ENCODE measurements around the gene CAPRIN2. TPM values are rescaled to one million over a fixed set of nuclear protein-coding genes. Genes with fewer than 3 reads are reported as not detected.
A peak's percentile ranks its signal among the peaks of the same experiment; 100 is the strongest.

CAPRIN2 gene
- total and polyA plus RNA-seq, 2 of the 4 experiments (the other 2 are of a cell fraction), result 18.9 to 23.8 TPM

DNA sequence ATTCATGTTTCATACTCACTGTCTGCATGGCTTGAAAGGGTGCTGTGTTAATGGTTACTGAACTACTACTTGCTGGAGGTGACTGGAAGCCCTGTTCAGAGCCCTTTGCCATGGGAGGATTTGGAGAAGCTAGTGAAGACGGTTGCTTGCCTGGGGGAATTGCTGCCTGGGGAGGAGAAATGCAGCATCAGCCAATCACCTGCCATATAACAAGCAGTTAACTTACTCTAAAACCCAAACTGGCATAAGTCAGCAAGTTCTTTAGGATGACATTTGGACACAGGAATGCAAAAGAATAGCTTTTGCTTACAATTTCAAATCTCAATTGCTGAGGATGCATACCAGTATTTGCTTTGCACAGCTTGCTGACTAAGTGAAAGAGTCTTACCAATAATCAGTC, 35.7 kb downstream of the CAPRIN2 start:
- in situ Hi-C loops (cut with MboI; ENCODE audit: low sequenced_read_pairs), result no loop called here
- WGBS, 2 experiments (ENCODE audit: extremely low coverage in 2 of 2, insufficient read length in 1 of 2), result no CpG with 5 or more reads among the region's 1 CpG
- peak overlapping the region; percentile 27; the same call in 1 of the 2 replicates for H3K4me2 ChIP-seq (ENCODE audit: low read depth, low read length)

More for the DNA sequence above, 35.7 kb downstream of the CAPRIN2 start:
- Histone ChIP-seq H4K20me1 (ENCODE audit: insufficient read depth, low read length) (peaks cover 3% of the 10 kb centered on the region; the same call in 1 of the 2 replicates), H4K91ac (ENCODE audit: insufficient read depth, low read depth, low read length) (no peak overlapping the region), H3K27me3 (ENCODE audit: control insufficient read depth, insufficient read depth, low read length) (no peaks in the 10 kb centered on the region), H3K36me3 (ENCODE audit: control insufficient read depth, insufficient read depth, low read length) (peaks cover 9% of the 10 kb centered on the region), H2BK120ac (ENCODE audit: low read depth, low read length) (peak overlapping the region; percentile 23; the same call in 1 of the 2 replicates), H3K23ac (ENCODE audit: low read depth, low read length) (no peak overlapping the region), H3K14ac (replicated peaks; ENCODE audit: low read depth, low read length) (0 out of 2 replicates have a peak overlapping the region, but pooled peaks have one; percentile 2), H2AK5ac (ENCODE audit: low read depth, low read length) (no peak overlapping the region), H3K18ac (ENCODE audit: low read depth, low read length) (no peak overlapping the region), H4K5ac (ENCODE audit: low read depth, low read length) (no peak overlapping the region), H3K9me1 (ENCODE audit: insufficient read depth, low read length) (peaks cover 3% of the 10 kb centered on the region; the same call in 1 of the 2 replicates), H3K9me3 (ENCODE audit: control insufficient read depth, insufficient read depth, low read length) (no peaks in the 10 kb centered on the region), H3K4me3 (ENCODE audit: insufficient read depth, low read depth, low read length) (no peak overlapping the region), H3K27ac (ENCODE audit: insufficient read depth, low read length) (no peak overlapping the region), H3K9ac (ENCODE audit: low read depth, low read length) (no peak overlapping the region), H2BK15ac (ENCODE audit: low read depth, low read length) (no peak overlapping the region), H4K8ac (ENCODE audit: low read depth in 2 of 2, low read length in 2 of 2) (no peak overlapping the region), H3K4me1 (ENCODE audit: control insufficient read depth, insufficient read depth, low read length) (peaks cover 3% of the 10 kb centered on the region), H3K56ac (ENCODE audit: extremely low read depth, insufficient read depth, low read length) (no peak overlapping the region), H2AFZ (replicated peaks; ENCODE audit: low read length, poor library complexity) (peak overlapping the region; percentile 74), H3K79me1 (ENCODE audit: low read depth in 1 of 2, low read length in 2 of 2) (peaks cover 5 to 15% of the 10 kb centered on the region in 2 experiments), H3K4ac (ENCODE audit: low read depth, low read length) (peak overlapping the region; percentile 38; the same call in 1 of the 2 replicates), H2AK9ac (replicated peaks; ENCODE audit: low read depth, low read length, poor library complexity) (no peak overlapping the region), H2BK20ac (ENCODE audit: low read depth, low read length) (0 out of 2 replicates have a peak overlapping the region, but pooled peaks have one; percentile 4), H2BK5ac (ENCODE audit: low read depth, low read length, poor library complexity, severe bottlenecking) (no peak overlapping the region)
- DNase-seq (peak; percentile 85), ATAC-seq (ENCODE audit: low read depth) (peak; percentile 97)
- TF ChIP-seq RAD21 (IDR thresholded peaks at IDR 0.05; ENCODE audit: low read length) (no peak), POLR2A (IDR thresholded peaks at IDR 0.05; ENCODE audit: low read depth, low read length) (no peak), CEBPB (IDR thresholded peaks at IDR 0.05; ENCODE audit: low read depth, low read length) (no peak), MAFK (IDR thresholded peaks at IDR 0.05; ENCODE audit: low read depth, low read length) (peak; percentile 93), MXI1 (IDR thresholded peaks at IDR 0.05; ENCODE audit: borderline replicate concordance, low read depth, low read length) (no peak), FOS (IDR thresholded peaks at IDR 0.05; ENCODE audit: low read depth, low read length) (no peak), BHLHE40 (IDR thresholded peaks at IDR 0.05; ENCODE audit: low read depth, low read length) (no peak)
- TF ChIP-seq, protein P1, sequence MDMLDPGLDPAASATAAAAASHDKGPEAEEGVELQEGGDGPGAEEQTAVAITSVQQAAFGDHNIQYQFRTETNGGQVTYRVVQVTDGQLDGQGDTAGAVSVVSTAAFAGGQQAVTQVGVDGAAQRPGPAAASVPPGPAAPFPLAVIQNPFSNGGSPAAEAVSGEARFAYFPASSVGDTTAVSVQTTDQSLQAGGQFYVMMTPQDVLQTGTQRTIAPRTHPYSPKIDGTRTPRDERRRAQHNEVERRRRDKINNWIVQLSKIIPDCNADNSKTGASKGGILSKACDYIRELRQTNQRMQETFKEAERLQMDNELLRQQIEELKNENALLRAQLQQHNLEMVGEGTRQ (IDR thresholded peaks at IDR 0.05; ENCODE audit: low read depth, low read length), result no peak
- intact Hi-C loops (cut with micrococcal nuclease) (no loop called here), dilution Hi-C loops (cut with HindIII; ENCODE audit: low sequenced_read_pairs, unreplicated experiment) (no loop called here)
- CTCF ChIA-PET, result no interaction called here
- no TSS peak for BruUV-seq (replicated peaks)
- POLR2A ChIA-PET (ENCODE audit: unreplicated experiment), result no interaction called here

Measured in IMR-90 (cell line).